ENCODE results near the gene CELF2. TPM values are rescaled to one million over a fixed set of nuclear protein-coding genes. Genes with fewer than 3 reads are reported as not detected.

Gene CELF2
- total RNA-seq, 1 donor from 2014 or later: 4.0 TPM

- DNase-seq (ENCODE audit: low read depth in 2 of 2): no peak
Measured at GRCh38 chr10:11218395-11218794, 200.7 kb downstream of the CELF2 start.

- DNase-seq (ENCODE audit: low read depth in 2 of 2): no peak
Measured at GRCh38 chr10:11219431-11219830, 201.8 kb downstream of the CELF2 start.

- DNase-seq (ENCODE audit: low read depth in 2 of 2): no peak
Measured at GRCh38 chr10:11223081-11223480, 205.4 kb downstream of the CELF2 start.

- no peak for DNase-seq (ENCODE audit: low read depth in 2 of 2)
Measured at GRCh38 chr10:11223507-11224140, 206.0 kb downstream of the CELF2 start.

- DNase-seq (ENCODE audit: low read depth in 2 of 2): no peak
Measured at GRCh38 chr10:11224321-11224720, 206.6 kb downstream of the CELF2 start.

- DNase-seq (ENCODE audit: low read depth in 2 of 2): no peak
Measured at GRCh38 chr10:11224792-11225416, 207.2 kb downstream of the CELF2 start.

- no peak for DNase-seq (ENCODE audit: low read depth in 2 of 2)
Measured at GRCh38 chr10:11225935-11226334, 208.3 kb downstream of the CELF2 start.

GRCh38 chr10:11227103-11227502 lies 209.4 kb downstream of the CELF2 start:
- no peak for DNase-seq (ENCODE audit: low read depth in 2 of 2)

- DNase-seq (ENCODE audit: low read depth in 2 of 2): no peak
Measured at GRCh38 chr10:11229893-11230292, 212.2 kb downstream of the CELF2 start.

- DNase-seq (ENCODE audit: low read depth in 2 of 2): no peak
Measured at GRCh38 chr10:11230498-11231167, 213.0 kb downstream of the CELF2 start.

GRCh38 chr10:11231285-11231684 lies 213.6 kb downstream of the CELF2 start:
- DNase-seq (ENCODE audit: low read depth in 2 of 2): no peak

- no peak for DNase-seq (ENCODE audit: low read depth in 2 of 2)
Measured at GRCh38 chr10:11232222-11232961, 214.7 kb downstream of the CELF2 start.

- no peak for DNase-seq (ENCODE audit: low read depth in 2 of 2)
Measured at GRCh38 chr10:11234857-11235531, 217.3 kb downstream of the CELF2 start.

GRCh38 chr10:11235771-11236170 lies 218.1 kb downstream of the CELF2 start:
- DNase-seq (ENCODE audit: low read depth in 2 of 2): no peak

GRCh38 chr10:11236234-11236633 lies 218.6 kb downstream of the CELF2 start:
- no peak for DNase-seq (ENCODE audit: low read depth in 2 of 2)

GRCh38 chr10:11237571-11237970 lies 219.9 kb downstream of the CELF2 start:
- DNase-seq (ENCODE audit: low read depth in 2 of 2): no peak

- DNase-seq (ENCODE audit: low read depth in 2 of 2): no peak
Measured at GRCh38 chr10:11238893-11239292, 221.2 kb downstream of the CELF2 start.

- DNase-seq (ENCODE audit: low read depth in 2 of 2): no peak
Measured at GRCh38 chr10:11240641-11241040, 223.0 kb downstream of the CELF2 start.

- DNase-seq (ENCODE audit: low read depth in 2 of 2): no peak
Measured at GRCh38 chr10:11242443-11243387, 225.0 kb downstream of the CELF2 start.

- DNase-seq (ENCODE audit: low read depth in 2 of 2): no peak
Measured at GRCh38 chr10:11243425-11244222, 226.0 kb downstream of the CELF2 start.

Data from dermis microvascular lymphatic vessel endothelial cell (primary cell).